Measurements from ENCODE around the gene ZCCHC24.

GRCh38 chr10:79451046-79451699, 5.7 kb upstream of the ZCCHC24 start:
- TF ChIP-seq CTCF (IDR thresholded peaks at IDR 0.05; ENCODE audit: low read depth, low read length, poor library complexity, severe bottlenecking), result no peak
- no peak for TF ChIP-seq EZH2phosphoT487 (IDR thresholded peaks at IDR 0.05; ENCODE audit: borderline replicate concordance, low read length)

Measured in DOHH2 (cell line).